OCI-LY7 (cell line): ENCODE results near the gene CYB561. TPM values are rescaled to one million over a fixed set of nuclear protein-coding genes. Genes with fewer than 3 reads are reported as not detected.
"Not testable (repeated sequence)": the region's sequence is repeated elsewhere in the genome, so short reads cannot be mapped to it uniquely, and the experiment has no call there.

Experiments
- BruUV-seq: library from RNA; stranded (reverse); fragments of 400-500 nt; replicated peaks from 2 replicates; lab custom pipeline; 2021; lab: Mats Ljungman, UMichigan
- CTCF ChIA-PET: fragments of 300-600 bp; sonication (Branson Sonifier 250); formaldehyde crosslinking; loops from one replicate; lab custom pipeline; 2022; ENCODE audit warnings: antibody characterized with exemption; ENCODE audit not compliant: unreplicated experiment; lab: Charles Lee
- POLR2A ChIA-PET: fragments of 300-600 bp; sonication (Branson Sonifier 250); formaldehyde crosslinking; loops from one replicate; lab custom pipeline; 2022; ENCODE audit warnings: antibody characterized with exemption; lab: Charles Lee
- DNase-seq: peaks from one replicate; pipeline ENCODE4 v3.0.0-alpha.2; 2015; ENCODE audit warnings: low spot score
- H2AFZ ChIP-seq: fragments of 200-600 bp; sonication (generic), shearing (Covaris generic); 2 replicates; pipeline ENCODE4 v1.6.1; 2014; ENCODE audit warnings: mild to moderate bottlenecking, antibody characterized with exemption, low read length, moderate library complexity
- H3K27ac ChIP-seq: fragments of 200-600 bp; sonication (generic); 2 replicates; pipeline ENCODE4 v1.5.1; 2014; ENCODE audit warnings: mixed run types, low read depth, mild to moderate bottlenecking, moderate library complexity, low read length, inconsistent platforms; ENCODE audit not compliant: poor library complexity, severe bottlenecking
- H3K36me3 ChIP-seq: fragments of 200-600 bp; sonication (generic); 2 replicates; pipeline ENCODE4 v1.6.1; 2014; ENCODE audit warnings: mild to moderate bottlenecking, antibody characterized with exemption, low read length, moderate library complexity, mixed read lengths; ENCODE audit not compliant: insufficient read depth
- H3K4me1 ChIP-seq: fragments of 200-600 bp; sonication (generic); 2 replicates; pipeline ENCODE4 v1.5.1; 2014; ENCODE audit warnings: mild to moderate bottlenecking, low read length; ENCODE audit not compliant: insufficient read depth, poor library complexity, severe bottlenecking
- H3K4me2 ChIP-seq: fragments of 200-600 bp; sonication (generic); 2 replicates; pipeline ENCODE4 v1.6.1; 2014; ENCODE audit warnings: mild to moderate bottlenecking, low read length
- H3K4me3 ChIP-seq: fragments of 200-600 bp; sonication (generic); 2 replicates; pipeline ENCODE4 v1.5.1; 2014; ENCODE audit warnings: mild to moderate bottlenecking, low read depth, low read length; ENCODE audit not compliant: poor library complexity, severe bottlenecking
- H3K79me2 ChIP-seq: fragments of 200-600 bp; sonication (generic); 2 replicates; pipeline ENCODE4 v1.6.1; 2016; ENCODE audit warnings: low read depth, mild to moderate bottlenecking, low read length, moderate library complexity, mixed read lengths; ENCODE audit not compliant: insufficient read depth
- H3K9me2 ChIP-seq: fragments of 200-600 bp; sonication (generic); 2 replicates; pipeline ENCODE4 v1.6.1; 2016; ENCODE audit warnings: mild to moderate bottlenecking, low read length, mixed read lengths; ENCODE audit not compliant: insufficient read depth
- H3K9me3 ChIP-seq: fragments of 200-600 bp; sonication (generic); 2 replicates; pipeline ENCODE4 v1.6.1; 2014; ENCODE audit warnings: mild to moderate bottlenecking, mixed run types, low read length, mixed read lengths
- H4K20me1 ChIP-seq: fragments of 200-600 bp; sonication (generic); 2 replicates; pipeline ENCODE4 v1.6.1; 2014; ENCODE audit warnings: mild to moderate bottlenecking, antibody characterized with exemption, low read length, moderate library complexity, mixed read lengths; ENCODE audit not compliant: insufficient read depth
- EZH2phosphoT487 ChIP-seq: fragments of 200-600 bp; sonication (generic); IDR thresholded peaks from 2 replicates; pipeline ENCODE4 v1.6.1; 2018; ENCODE audit warnings: low read depth, borderline replicate concordance, mild to moderate bottlenecking, mixed run types, antibody characterized with exemption, low read length, moderate library complexity, mixed read lengths
- intact Hi-C: fragments of 100-400 bp; cut with micrococcal nuclease; formaldehyde crosslinking; loops from one replicate; pipeline ENCODE4 v1.10.0; 2022; ENCODE audit not compliant: unreplicated experiment
- total RNA-seq, 2 experiments: library from RNA; depleted of rRNA in 1 of 2; stranded (reverse); fragments of >200 nt in 1 of 2; shearing (Covaris generic) in 1 of 2; gene quantifications; 2 replicates each; pipeline ENCODE4 v1.2.3, GENCODE V29; 2014 to 2022
- TF ChIP-seq, protein P1 (sequence below): fragments of 200-600 bp; sonication (generic); conservative IDR thresholded peaks from 2 replicates; pipeline ENCODE4 v1.5.1; 2014; ENCODE audit warnings: mild to moderate bottlenecking, antibody characterized with exemption, low read length, moderate library complexity, mixed read lengths

The CYB561 gene
- total RNA-seq, 2 experiments from 2014 or later, result not detected

- H3K36me3 ChIP-seq, result no peaks in the 10 kb centered on the region
- intact Hi-C loops, result loop anchor here (5.0 kb wide), 1 partner anchor 77 kb away; the partner anchor contains the start of gene DCAF7
- H3K4me2 ChIP-seq, result no peak overlapping the region
- ChIA-PET CTCF (no interaction called here), POLR2A (no interaction called here)
- no peak overlapping the region for H3K27ac ChIP-seq
- no peaks in the 10 kb centered on the region for H3K9me3 ChIP-seq
- no peaks in the 10 kb centered on the region for H4K20me1 ChIP-seq
- BruUV-seq, result no TSS peak
- H3K79me2 ChIP-seq, result no peaks in the 10 kb centered on the region
- H3K4me1 ChIP-seq, result no peaks in the 10 kb centered on the region
- no peak overlapping the region for H3K4me3 ChIP-seq
- DNase-seq, result no peak
- TF ChIP-seq, protein P1, sequence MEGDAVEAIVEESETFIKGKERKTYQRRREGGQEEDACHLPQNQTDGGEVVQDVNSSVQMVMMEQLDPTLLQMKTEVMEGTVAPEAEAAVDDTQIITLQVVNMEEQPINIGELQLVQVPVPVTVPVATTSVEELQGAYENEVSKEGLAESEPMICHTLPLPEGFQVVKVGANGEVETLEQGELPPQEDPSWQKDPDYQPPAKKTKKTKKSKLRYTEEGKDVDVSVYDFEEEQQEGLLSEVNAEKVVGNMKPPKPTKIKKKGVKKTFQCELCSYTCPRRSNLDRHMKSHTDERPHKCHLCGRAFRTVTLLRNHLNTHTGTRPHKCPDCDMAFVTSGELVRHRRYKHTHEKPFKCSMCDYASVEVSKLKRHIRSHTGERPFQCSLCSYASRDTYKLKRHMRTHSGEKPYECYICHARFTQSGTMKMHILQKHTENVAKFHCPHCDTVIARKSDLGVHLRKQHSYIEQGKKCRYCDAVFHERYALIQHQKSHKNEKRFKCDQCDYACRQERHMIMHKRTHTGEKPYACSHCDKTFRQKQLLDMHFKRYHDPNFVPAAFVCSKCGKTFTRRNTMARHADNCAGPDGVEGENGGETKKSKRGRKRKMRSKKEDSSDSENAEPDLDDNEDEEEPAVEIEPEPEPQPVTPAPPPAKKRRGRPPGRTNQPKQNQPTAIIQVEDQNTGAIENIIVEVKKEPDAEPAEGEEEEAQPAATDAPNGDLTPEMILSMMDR, result no peak
- TF ChIP-seq EZH2phosphoT487, result no peak
- no peaks in the 10 kb centered on the region for H3K9me2 ChIP-seq
- H2AFZ ChIP-seq, result no peak overlapping the region
Measured at GRCh38 chr17:63474586-63475460, 28.7 kb upstream of the CYB561 start.

DNA sequence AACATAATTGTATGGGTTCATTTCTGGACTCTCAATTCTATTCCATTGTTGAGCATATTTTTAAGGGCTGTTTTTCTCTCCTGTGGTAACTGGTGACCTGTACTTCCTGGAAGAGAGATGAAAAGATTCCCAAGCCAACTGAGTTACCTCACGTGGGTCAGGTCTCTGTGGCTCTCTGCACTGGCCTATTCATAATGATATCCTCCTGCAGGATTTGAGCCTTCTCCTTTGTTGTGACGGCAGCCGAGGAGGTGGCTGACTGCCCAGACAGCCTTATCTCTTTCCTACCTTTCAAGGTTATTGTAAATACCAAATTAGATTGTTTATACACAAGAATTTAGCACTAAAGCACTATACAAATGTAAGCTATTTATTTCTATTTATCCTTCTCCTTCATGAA, 28.1 kb upstream of the CYB561 start:
- BruUV-seq, result no TSS peak
- ChIA-PET POLR2A (no interaction called here), CTCF (no interaction called here)
- no peak for TF ChIP-seq EZH2phosphoT487
- TF ChIP-seq, protein P1, result no peak
- Histone ChIP-seq H3K9me3 (no peaks in the 10 kb centered on the region), H4K20me1 (no peaks in the 10 kb centered on the region), H3K4me3 (no peak overlapping the region), H3K4me2 (no peak overlapping the region), H3K36me3 (no peaks in the 10 kb centered on the region), H2AFZ (no peak overlapping the region), H3K9me2 (no peaks in the 10 kb centered on the region), H3K27ac (no peak overlapping the region), H3K79me2 (no peaks in the 10 kb centered on the region), H3K4me1 (no peaks in the 10 kb centered on the region)
- DNase-seq, result no peak
- intact Hi-C loops, result no loop called here

GRCh38 chr17:63468099-63468498, 22.0 kb upstream of the CYB561 start:
- H3K4me3 ChIP-seq, H3K9me3 ChIP-seq, BruUV-seq, DNase-seq, H4K20me1 ChIP-seq, H3K9me2 ChIP-seq, H3K4me2 ChIP-seq, H3K79me2 ChIP-seq, H2AFZ ChIP-seq, CTCF ChIA-PET, intact Hi-C loops, H3K27ac ChIP-seq, H3K36me3 ChIP-seq: not testable (repeated sequence)
- peaks cover 10% of the 10 kb centered on the region for H3K4me1 ChIP-seq
- POLR2A ChIA-PET, result interaction anchor here (1.3 kb wide), 1 partner anchor 10 kb away, joined by 4 read pairs; no protein-coding TSS in a partner anchor
